HL-60 (cell line): ENCODE measurements around the gene MINDY3.
"Not testable (repeated sequence)": the region's sequence is repeated elsewhere in the genome, so short reads cannot be mapped to it uniquely, and the experiment has no call there.

Experiments
- DNase-seq, 2 experiments: peaks; one replicate each; pipeline ENCODE4 v3.0.0-alpha.2; 2010 to 2020; ENCODE audit warnings: low read depth in 1 of 2, low spot score in 1 of 2
- H3K27ac ChIP-seq: fragments of 250-450 bp; sonication (Bioruptor Pico); replicated peaks from 2 replicates; pipeline ENCODE4 v1.5.1; 2020; ENCODE audit warnings: mild to moderate bottlenecking, moderate library complexity
- H3K27me3 ChIP-seq: fragments of 250-450 bp; sonication (Bioruptor Pico); 2 replicates; pipeline ENCODE4 v1.5.1; 2021; ENCODE audit warnings: mild to moderate bottlenecking, moderate library complexity; ENCODE audit not compliant: insufficient read depth, poor library complexity, severe bottlenecking
- H3K4me3 ChIP-seq: replicated peaks from 2 replicates; pipeline ENCODE4 v1.5.1; 2011; ENCODE audit warnings: mild to moderate bottlenecking, control low read depth, low read length; ENCODE audit not compliant: insufficient read depth
- GABPA ChIP-seq: IDR thresholded peaks from 2 replicates; pipeline ENCODE4 v1.6.1; 2012; ENCODE audit warnings: low read depth
- POLR2AphosphoS5 ChIP-seq: IDR thresholded peaks from 2 replicates; pipeline ENCODE4 v1.6.1; 2012; ENCODE audit warnings: low read depth
- SPI1 ChIP-seq: IDR thresholded peaks from 2 replicates; pipeline ENCODE4 v1.6.1; 2012; ENCODE audit warnings: low read depth, mild to moderate bottlenecking, borderline replicate concordance
- TF ChIP-seq, protein P1 (sequence below): IDR thresholded peaks from one replicate; pipeline ENCODE4 v1.5.1; 2011; ENCODE audit warnings: low read length, control low read depth, inconsistent platforms; ENCODE audit not compliant: insufficient read depth
- TF ChIP-seq, protein P2 (sequence below): IDR thresholded peaks from 2 replicates; pipeline ENCODE4 v1.6.1; 2012; ENCODE audit warnings: low read depth; ENCODE audit not compliant: insufficient replicate concordance

MINDY3 gene

DNA sequence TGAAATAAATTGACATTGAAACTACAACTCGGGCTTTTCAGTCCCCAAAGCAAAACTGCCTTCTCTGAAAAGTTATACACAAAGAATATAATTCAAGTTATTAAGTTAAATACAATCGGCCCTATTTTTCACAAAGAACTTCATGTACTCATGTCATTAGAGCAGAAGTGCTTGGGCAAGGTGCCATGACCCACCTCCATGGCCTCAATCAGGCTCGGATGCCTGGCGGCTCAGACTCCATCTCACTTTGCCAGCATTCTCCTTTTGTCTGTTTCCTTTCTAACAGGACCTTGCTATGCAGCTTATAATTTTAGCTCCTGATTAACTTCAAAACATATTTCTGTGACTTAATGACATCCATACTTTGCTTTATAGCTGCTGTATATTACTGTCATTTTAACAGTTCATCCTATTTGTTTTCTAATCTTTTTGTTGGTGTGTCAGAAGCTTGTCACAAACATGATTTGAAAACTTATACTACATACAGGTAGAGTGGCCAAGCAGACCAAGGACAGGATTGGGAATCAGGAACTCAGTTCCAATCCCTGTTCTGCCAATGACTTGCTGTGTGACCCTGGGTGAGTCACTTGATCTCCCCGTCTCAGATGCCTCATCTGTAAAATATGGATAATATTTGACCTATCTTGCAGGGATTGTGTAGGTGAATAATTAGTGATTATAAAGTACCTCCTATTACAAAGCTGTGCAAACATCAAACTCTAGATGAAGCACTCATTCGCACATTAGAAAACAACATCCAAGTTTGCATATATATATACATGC lies 79.8 kb downstream of the MINDY3 start:
- H3K27me3 ChIP-seq, result no peaks in the 10 kb centered on the region
- H3K4me3 ChIP-seq, result no peak overlapping the region
- TF ChIP-seq GABPA, result no peak
- no peak for DNase-seq
- H3K27ac ChIP-seq, result no peak overlapping the region

DNA sequence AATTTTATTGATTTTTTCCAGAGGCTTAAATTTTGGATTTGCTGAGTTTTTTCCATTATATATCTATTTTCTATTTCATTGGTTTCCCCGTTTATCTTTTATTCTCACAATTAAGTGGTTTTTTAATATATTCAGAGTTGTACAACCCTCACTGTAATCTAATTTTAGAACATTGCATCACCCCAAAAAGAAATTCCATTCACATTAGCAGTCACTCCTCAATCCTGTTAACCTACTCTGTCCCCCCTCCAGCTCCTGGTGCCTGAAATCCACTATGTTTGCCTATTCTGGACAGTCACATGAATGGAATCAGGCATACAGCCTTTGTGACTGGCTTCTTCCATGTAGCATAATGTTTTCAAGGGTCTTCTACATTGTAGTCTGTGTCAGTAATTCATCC lies 84.8 kb downstream of the MINDY3 start:
- TF ChIP-seq SPI1 (no peak), GABPA (no peak), POLR2AphosphoS5 (no peak)
- TF ChIP-seq, protein P1, sequence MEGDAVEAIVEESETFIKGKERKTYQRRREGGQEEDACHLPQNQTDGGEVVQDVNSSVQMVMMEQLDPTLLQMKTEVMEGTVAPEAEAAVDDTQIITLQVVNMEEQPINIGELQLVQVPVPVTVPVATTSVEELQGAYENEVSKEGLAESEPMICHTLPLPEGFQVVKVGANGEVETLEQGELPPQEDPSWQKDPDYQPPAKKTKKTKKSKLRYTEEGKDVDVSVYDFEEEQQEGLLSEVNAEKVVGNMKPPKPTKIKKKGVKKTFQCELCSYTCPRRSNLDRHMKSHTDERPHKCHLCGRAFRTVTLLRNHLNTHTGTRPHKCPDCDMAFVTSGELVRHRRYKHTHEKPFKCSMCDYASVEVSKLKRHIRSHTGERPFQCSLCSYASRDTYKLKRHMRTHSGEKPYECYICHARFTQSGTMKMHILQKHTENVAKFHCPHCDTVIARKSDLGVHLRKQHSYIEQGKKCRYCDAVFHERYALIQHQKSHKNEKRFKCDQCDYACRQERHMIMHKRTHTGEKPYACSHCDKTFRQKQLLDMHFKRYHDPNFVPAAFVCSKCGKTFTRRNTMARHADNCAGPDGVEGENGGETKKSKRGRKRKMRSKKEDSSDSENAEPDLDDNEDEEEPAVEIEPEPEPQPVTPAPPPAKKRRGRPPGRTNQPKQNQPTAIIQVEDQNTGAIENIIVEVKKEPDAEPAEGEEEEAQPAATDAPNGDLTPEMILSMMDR, result no peak
- TF ChIP-seq, protein P2, sequence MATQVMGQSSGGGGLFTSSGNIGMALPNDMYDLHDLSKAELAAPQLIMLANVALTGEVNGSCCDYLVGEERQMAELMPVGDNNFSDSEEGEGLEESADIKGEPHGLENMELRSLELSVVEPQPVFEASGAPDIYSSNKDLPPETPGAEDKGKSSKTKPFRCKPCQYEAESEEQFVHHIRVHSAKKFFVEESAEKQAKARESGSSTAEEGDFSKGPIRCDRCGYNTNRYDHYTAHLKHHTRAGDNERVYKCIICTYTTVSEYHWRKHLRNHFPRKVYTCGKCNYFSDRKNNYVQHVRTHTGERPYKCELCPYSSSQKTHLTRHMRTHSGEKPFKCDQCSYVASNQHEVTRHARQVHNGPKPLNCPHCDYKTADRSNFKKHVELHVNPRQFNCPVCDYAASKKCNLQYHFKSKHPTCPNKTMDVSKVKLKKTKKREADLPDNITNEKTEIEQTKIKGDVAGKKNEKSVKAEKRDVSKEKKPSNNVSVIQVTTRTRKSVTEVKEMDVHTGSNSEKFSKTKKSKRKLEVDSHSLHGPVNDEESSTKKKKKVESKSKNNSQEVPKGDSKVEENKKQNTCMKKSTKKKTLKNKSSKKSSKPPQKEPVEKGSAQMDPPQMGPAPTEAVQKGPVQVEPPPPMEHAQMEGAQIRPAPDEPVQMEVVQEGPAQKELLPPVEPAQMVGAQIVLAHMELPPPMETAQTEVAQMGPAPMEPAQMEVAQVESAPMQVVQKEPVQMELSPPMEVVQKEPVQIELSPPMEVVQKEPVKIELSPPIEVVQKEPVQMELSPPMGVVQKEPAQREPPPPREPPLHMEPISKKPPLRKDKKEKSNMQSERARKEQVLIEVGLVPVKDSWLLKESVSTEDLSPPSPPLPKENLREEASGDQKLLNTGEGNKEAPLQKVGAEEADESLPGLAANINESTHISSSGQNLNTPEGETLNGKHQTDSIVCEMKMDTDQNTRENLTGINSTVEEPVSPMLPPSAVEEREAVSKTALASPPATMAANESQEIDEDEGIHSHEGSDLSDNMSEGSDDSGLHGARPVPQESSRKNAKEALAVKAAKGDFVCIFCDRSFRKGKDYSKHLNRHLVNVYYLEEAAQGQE, result no peak
- no peak for DNase-seq
- H3K4me3 ChIP-seq, result no peak overlapping the region
- no peak overlapping the region for H3K27ac ChIP-seq
- H3K27me3 ChIP-seq, result no peaks in the 10 kb centered on the region

DNA sequence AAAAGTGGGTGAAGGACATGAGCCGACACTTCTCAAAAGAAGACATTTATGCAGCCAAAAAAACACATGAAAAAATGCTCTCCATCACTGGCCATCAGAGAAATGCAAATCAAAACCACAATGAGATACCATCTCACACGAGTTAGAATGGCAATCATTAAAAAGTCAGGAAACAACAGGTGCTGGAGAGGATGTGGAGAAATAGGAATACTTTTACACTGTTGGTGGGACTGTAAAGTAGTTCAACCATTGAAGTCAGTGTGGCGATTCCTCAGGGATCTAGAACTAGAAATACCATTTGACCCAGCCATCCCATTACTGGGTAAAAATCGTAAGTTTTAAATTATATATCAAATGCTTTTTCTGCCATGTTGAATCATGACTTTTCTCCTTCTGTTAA lies 85.8 kb downstream of the MINDY3 start:
- not testable (repeated sequence) for H3K27ac ChIP-seq, H3K4me3 ChIP-seq, H3K27me3 ChIP-seq, DNase-seq

DNA sequence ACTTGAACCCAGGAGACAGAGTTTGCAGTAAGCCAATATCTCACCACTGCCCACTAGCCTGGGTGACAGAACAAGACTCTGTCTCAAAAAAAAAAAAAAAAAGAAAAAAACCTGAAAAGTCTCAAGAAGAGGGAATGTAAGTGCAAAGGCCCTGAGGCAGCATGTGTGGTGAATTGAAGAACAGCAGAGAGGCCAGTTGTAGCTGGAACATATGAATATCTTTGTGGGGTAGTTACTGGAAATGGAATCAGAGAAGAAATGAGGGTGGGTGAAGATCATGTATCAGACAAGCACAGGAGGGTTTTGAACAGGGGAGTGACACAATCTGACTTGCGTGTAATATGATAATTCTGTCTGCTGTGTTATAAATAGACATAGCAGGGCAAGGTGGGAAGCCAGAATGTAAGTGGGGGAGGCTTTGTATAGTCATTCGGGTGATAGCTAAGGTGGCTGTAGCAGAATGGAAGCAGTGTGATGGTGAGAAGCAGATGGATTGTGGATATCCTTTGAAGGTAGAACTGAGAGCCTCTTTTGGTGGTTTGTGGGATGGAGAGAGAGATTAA lies 95.3 kb downstream of the MINDY3 start:
- Histone ChIP-seq H3K4me3 (no peak overlapping the region), H3K27ac (no peak overlapping the region), H3K27me3 (no peaks in the 10 kb centered on the region)
- no peak for DNase-seq
- TF ChIP-seq SPI1, result no peak
- no peak for TF ChIP-seq GABPA

DNA sequence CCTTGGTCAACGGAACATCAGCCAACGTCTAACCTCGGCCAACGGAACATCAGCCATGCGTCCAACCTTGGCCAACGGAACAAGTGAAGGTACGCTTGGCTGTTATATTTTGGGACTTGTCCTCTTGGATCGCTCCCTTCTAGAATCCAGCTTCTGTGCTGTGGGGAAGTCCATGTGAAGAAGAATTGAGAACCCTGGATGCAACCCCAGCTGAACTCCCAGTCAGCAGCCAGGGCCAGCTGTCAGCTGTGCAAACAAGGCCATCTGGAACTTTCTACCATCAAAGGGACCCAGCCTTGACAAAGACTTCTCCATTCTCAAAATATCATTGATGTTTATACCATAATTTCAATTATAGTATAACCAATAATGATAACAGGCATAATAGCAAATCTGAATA lies 97.3 kb downstream of the MINDY3 start:
- no peak overlapping the region for H3K4me3 ChIP-seq
- no peak for DNase-seq
- no peak overlapping the region for H3K27ac ChIP-seq
- TF ChIP-seq, protein P1, result no peak
- TF ChIP-seq, protein P2, result no peak
- TF ChIP-seq SPI1 (no peak), POLR2AphosphoS5 (no peak), GABPA (no peak)
- no peaks in the 10 kb centered on the region for H3K27me3 ChIP-seq

DNA sequence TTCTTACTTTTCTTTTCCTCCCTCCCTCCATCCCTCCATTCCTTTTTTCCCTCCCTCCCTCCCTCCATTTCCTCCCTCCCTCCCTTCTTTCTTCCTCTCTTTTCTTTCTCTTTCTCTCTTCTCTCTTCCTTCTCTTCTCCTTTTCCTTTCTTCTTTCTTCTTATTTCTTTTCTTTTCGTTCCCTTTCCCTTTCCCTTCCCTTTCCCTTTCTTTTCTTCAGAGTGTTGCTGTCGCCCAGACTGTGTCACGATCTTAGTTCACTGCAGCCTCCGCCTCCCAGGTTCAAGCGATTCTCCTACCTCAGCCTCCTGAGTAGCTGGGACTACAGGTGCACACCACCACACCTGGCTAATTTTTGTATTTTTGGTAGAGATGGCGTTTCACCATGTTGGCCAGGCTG lies 98.1 kb downstream of the MINDY3 start:
- not testable (repeated sequence) for H3K27ac ChIP-seq, DNase-seq, H3K4me3 ChIP-seq, H3K27me3 ChIP-seq

DNA sequence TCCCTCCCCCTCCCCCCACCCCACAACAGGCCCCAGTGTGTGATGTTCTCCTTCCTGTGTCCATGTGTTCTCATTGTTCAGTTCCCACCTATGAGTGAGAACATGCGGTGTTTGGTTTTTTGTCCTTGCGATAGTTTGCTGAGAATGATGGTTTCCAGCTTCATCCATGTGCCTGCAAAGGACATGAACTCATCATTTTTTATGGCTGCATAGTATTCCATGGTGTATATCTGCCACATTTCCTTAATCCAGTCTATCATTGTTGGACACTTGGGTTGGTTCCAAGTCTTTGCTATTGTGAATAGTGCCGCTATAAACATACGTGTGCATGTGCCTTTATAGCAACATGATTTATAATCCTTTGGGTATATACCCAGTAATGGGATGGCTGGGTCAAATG lies 99.1 kb downstream of the MINDY3 start:
- not testable (repeated sequence) for H3K27ac ChIP-seq, H3K4me3 ChIP-seq, DNase-seq, H3K27me3 ChIP-seq
